Right lobe of liver (tissue), 6 donors: ENCODE measurements around the gene C16orf92. TPM values are rescaled to one million over a fixed set of nuclear protein-coding genes. Genes with fewer than 3 reads are reported as not detected.

Experiments
- ATAC-seq, 4 donors: fragments of 200-7000 bp; cut with Tn5 transposase; one replicate each; pipeline ENCODE4 v1.9.1; 2020; ENCODE audit warnings: mild to moderate bottlenecking in 4 of 4, moderate library complexity in 4 of 4
- DNase-seq, 3 donors: peaks; one replicate each; pipeline ENCODE4 v3.0.0-alpha.2; 2020
- H3K27ac ChIP-seq, 3 donors: fragments of 200-600 bp; one replicate each; pipeline ENCODE4 v1.8.0; 2022
- H3K27me3 ChIP-seq, 2 donors: fragments of 200-600 bp; one replicate each; pipeline ENCODE4 v1.8.0; 2022
- H3K36me3 ChIP-seq, 4 donors: fragments of 200-600 bp; sonication (generic) in 1 of 4; one replicate each; pipeline versions ENCODE4 v1.5.1 to v1.8.0; 2017 to 2022; ENCODE audit warnings: control low read depth in 1 of 4
- H3K4me1 ChIP-seq, 4 donors: fragments of 200-600 bp; sonication (generic) in 1 of 4; one replicate each; pipeline versions ENCODE4 v1.5.1 to v1.8.0; 2017 to 2022; ENCODE audit warnings: control low read depth in 1 of 4
- H3K4me3 ChIP-seq, 3 donors: fragments of 200-600 bp; one replicate each; pipeline ENCODE4 v1.8.0; 2022
- H3K9me3 ChIP-seq, 4 donors: fragments of 200-600 bp; sonication (generic) in 1 of 4; one replicate each; pipeline versions ENCODE4 v1.5.1 to v1.8.0; 2017 to 2022; ENCODE audit warnings: control low read depth in 1 of 4
- POLR2A ChIP-seq: fragments of 450-650 bp; IDR thresholded peaks from one replicate; pipeline ENCODE4 v1.6.1; 2017; ENCODE audit warnings: antibody characterized with exemption, mild to moderate bottlenecking
- WGBS: methylation state at CpG from one replicate; pipeline ENCODE4 v1.1.6; 2018; ENCODE audit warnings: low coverage, low lambda C conversion rate; ENCODE audit not compliant: insufficient coverage; ENCODE audit errors: missing lambda C conversion rate; 5-methylcytosine and 5-hydroxymethylcytosine counted together
- intact Hi-C, 2 donors: fragments of 100-400 bp; cut with DNase I; formaldehyde crosslinking; loops; one replicate each; pipeline versions ENCODE4 v1.11.2 to v1.14.1; 2022
- total RNA-seq, 6 experiments: library from RNA; depleted of rRNA in 2 of 6; stranded (reverse); fragments of >200 nt in 2 of 6; fragmentation: NEBNext Ultra II Directional in 3 of 6; extraction: Animal tissue kit (Norgen Biotek cat#: 25700) in 3 of 6; gene quantifications; one replicate each; pipeline versions ENCODE4 v1.1.0 to v1.2.4, GENCODE V29; 2016 to 2023
- TF ChIP-seq, protein P1 (sequence below), 4 donors: fragments of 200-600 bp in 3 of 4; fragments of 450-650 bp in 1 of 4; IDR thresholded peaks; one replicate each; pipeline versions ENCODE4 v1.5.1 to v1.8.0; 2016 to 2022; ENCODE audit warnings: antibody characterized with exemption in 4 of 4, mild to moderate bottlenecking in 2 of 4
- donor health status: DM: no; HTN: yes; CAD: no.
- donor health status: DM: no; HTN: no; CAD: no.
- donor health status: DM: no; HTN: no; CAD: no.
- donor health status: DM: no; HTN: yes; CAD: no.
- donor health status: DM: no; HTN: yes; CAD: no.

C16orf92 gene
- total RNA-seq, 6 experiments from 2014 or later = not detected

DNA sequence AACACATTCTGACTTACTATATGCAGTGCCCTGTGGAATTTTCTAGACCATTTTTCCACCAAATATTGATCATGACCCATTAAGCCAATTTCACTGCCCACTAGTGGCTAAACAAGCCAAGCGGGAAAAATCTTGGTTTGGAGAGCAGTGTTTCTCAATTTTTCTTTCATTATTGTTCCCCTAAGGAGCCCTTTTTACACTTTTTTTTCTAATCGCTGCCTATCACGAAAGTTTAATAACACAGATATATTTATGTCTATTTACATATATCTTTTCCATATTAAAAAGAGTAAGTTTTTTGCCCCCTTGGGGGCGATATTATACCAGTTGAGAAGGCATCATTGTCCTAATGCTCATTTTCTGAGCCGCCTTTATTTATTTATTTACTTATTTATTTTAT, 18.8 kb downstream of the C16orf92 start:
- ATAC-seq (peak in 2 of 4 donors; percentile 47 to 49), DNase-seq (no peak)
- intact Hi-C loops = no loop called here
- H3K27ac ChIP-seq = no peak overlapping the region
- TF ChIP-seq, protein P1, sequence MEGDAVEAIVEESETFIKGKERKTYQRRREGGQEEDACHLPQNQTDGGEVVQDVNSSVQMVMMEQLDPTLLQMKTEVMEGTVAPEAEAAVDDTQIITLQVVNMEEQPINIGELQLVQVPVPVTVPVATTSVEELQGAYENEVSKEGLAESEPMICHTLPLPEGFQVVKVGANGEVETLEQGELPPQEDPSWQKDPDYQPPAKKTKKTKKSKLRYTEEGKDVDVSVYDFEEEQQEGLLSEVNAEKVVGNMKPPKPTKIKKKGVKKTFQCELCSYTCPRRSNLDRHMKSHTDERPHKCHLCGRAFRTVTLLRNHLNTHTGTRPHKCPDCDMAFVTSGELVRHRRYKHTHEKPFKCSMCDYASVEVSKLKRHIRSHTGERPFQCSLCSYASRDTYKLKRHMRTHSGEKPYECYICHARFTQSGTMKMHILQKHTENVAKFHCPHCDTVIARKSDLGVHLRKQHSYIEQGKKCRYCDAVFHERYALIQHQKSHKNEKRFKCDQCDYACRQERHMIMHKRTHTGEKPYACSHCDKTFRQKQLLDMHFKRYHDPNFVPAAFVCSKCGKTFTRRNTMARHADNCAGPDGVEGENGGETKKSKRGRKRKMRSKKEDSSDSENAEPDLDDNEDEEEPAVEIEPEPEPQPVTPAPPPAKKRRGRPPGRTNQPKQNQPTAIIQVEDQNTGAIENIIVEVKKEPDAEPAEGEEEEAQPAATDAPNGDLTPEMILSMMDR (IDR thresholded peaks at IDR 0.05) = peak; percentile 22 to 59 (median 48)
- TF ChIP-seq POLR2A = no peak
- no peaks in the 10 kb centered on the region for H3K36me3 ChIP-seq
- H3K9me3 ChIP-seq = no peaks in the 10 kb centered on the region
- no peak overlapping the region for H3K4me3 ChIP-seq
- no peaks in the 10 kb centered on the region for H3K4me1 ChIP-seq
- 15% methylated on average over 5 of the region's 5 CpGs for WGBS
- no peaks in the 10 kb centered on the region for H3K27me3 ChIP-seq

GRCh38 chr16:30046178-30046577, 23.2 kb downstream of the C16orf92 start:
- H3K36me3 ChIP-seq = no peaks in the 10 kb centered on the region
- 58% methylated on average over 6 of the region's 8 CpGs for WGBS
- intact Hi-C loops = no loop called here
- H3K4me1 ChIP-seq = no peaks in the 10 kb centered on the region
- no peak for DNase-seq
- H3K9me3 ChIP-seq = no peaks in the 10 kb centered on the region
- H3K4me3 ChIP-seq = no peak overlapping the region
- no peak for TF ChIP-seq POLR2A
- TF ChIP-seq, protein P1 (IDR thresholded peaks at IDR 0.05) = no peak
- ATAC-seq = no peak
- H3K27me3 ChIP-seq = no peaks in the 10 kb centered on the region
- no peak overlapping the region for H3K27ac ChIP-seq

- no peak for TF ChIP-seq POLR2A
- TF ChIP-seq, protein P1 (IDR thresholded peaks at IDR 0.05) = no peak
- intact Hi-C loops = no loop called here
- H3K9me3 ChIP-seq = no peaks in the 10 kb centered on the region
- H3K4me1 ChIP-seq = no peaks in the 10 kb centered on the region
- H3K36me3 ChIP-seq = no peaks in the 10 kb centered on the region
- no peak overlapping the region for H3K27ac ChIP-seq
- DNase-seq (no peak), ATAC-seq (no peak)
- H3K4me3 ChIP-seq = no peak overlapping the region
- 100% methylated on average over 1 of the region's 1 CpG for WGBS
- H3K27me3 ChIP-seq = no peaks in the 10 kb centered on the region
These were observed 23.6 kb downstream of the C16orf92 start for GRCh38 chr16:30046588-30046987.

- Histone ChIP-seq H3K27ac (no peak overlapping the region), H3K27me3 (no peaks in the 10 kb centered on the region), H3K4me1 (peaks cover 0 to 4% (median 0%) of the 10 kb centered on the region in 4 donors), H3K9me3 (no peaks in the 10 kb centered on the region), H3K4me3 (no peak overlapping the region), H3K36me3 (no peaks in the 10 kb centered on the region)
- ATAC-seq (no peak), DNase-seq (no peak)
- TF ChIP-seq, protein P1 (IDR thresholded peaks at IDR 0.05) = no peak
- no peak for TF ChIP-seq POLR2A
- intact Hi-C loops = no loop called here
- WGBS = 93% methylated on average over 5 of the region's 8 CpGs
These were observed 26.9 kb downstream of the C16orf92 start for GRCh38 chr16:30049871-30050270.

DNA sequence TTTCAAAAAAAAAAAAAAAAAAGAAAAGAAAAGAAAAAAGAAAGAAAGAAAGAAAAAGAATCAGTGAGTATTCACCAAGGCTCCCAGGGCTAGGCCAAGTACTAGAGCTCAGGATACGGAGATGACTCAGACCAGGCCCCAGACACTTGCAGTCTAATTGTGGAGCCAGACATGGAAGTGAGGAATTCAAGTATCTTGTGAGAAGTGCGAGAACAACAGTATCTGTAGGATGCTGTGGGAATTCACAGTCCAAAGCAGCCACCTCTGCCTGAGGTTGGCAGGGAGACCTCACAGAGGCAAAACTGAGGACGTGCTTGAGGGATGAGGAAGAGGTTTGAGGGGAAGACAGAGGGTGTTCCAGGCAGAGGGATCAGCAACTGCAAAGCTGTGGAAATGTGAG, 28.5 kb downstream of the C16orf92 start:
- no peak for ATAC-seq
- no peak for TF ChIP-seq POLR2A
- TF ChIP-seq, protein P1 (IDR thresholded peaks at IDR 0.05) = no peak
- Histone ChIP-seq H3K27ac (no peak overlapping the region), H3K27me3 (no peaks in the 10 kb centered on the region), H3K4me3 (no peak overlapping the region), H3K9me3 (no peaks in the 10 kb centered on the region), H3K4me1 (peaks cover 0 to 4% (median 0%) of the 10 kb centered on the region in 4 donors), H3K36me3 (no peaks in the 10 kb centered on the region)
- intact Hi-C loops = no loop called here
- no peak for DNase-seq
- 83% methylated on average over 2 of the region's 3 CpGs for WGBS
